Measurements from ENCODE around the gene STRADB.

STRADB gene

DNA sequence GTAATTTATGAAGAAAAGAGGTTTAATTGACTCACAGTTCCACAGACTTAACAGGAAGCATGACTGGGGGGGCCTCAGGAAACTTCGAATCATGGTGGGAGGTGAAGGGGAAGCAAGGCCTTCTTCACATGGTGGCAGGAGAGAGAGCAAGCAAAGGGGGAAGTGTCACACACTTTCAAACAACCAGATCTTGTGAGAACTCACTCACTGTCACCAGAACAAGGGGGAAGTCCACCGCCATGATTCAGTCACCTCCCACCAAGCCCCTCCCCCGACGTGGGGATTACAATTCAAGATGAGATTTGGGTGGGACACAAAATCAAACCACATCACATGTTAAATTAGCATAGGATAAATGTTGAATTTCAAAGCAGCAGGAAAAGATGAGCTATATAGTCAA lies 56.2 kb downstream of the STRADB start:
- H3K27me3 ChIP-seq (ENCODE audit: control insufficient read depth, insufficient read depth, low read length): no peaks in the 10 kb centered on the region
- H3K9ac ChIP-seq (ENCODE audit: low read depth, low read length): no peak overlapping the region
- H3K9me3 ChIP-seq (ENCODE audit: control insufficient read depth, insufficient read depth, low read length): peaks cover 6% of the 10 kb centered on the region
- H3K27ac ChIP-seq (ENCODE audit: low read depth, low read length): no peak overlapping the region
- H3K36me3 ChIP-seq (ENCODE audit: control insufficient read depth, insufficient read depth, low read length): no peaks in the 10 kb centered on the region
- no peak overlapping the region for H3K4me3 ChIP-seq (ENCODE audit: low read depth, low read length)
- no peaks in the 10 kb centered on the region for H3K4me1 ChIP-seq (ENCODE audit: control insufficient read depth, insufficient read depth, low read length)

- no peak overlapping the region for H3K4me3 ChIP-seq (ENCODE audit: low read depth, low read length)
- no peaks in the 10 kb centered on the region for H3K27me3 ChIP-seq (ENCODE audit: control insufficient read depth, insufficient read depth, low read length)
- no peaks in the 10 kb centered on the region for H3K36me3 ChIP-seq (ENCODE audit: control insufficient read depth, insufficient read depth, low read length)
- H3K27ac ChIP-seq (ENCODE audit: low read depth, low read length): no peak overlapping the region
- no peaks in the 10 kb centered on the region for H3K9me3 ChIP-seq (ENCODE audit: control insufficient read depth, insufficient read depth, low read length)
- H3K4me1 ChIP-seq (ENCODE audit: control insufficient read depth, insufficient read depth, low read length): no peaks in the 10 kb centered on the region
- no peak overlapping the region for H3K9ac ChIP-seq (ENCODE audit: low read depth, low read length)
Observed at GRCh38 chr2:201513271-201513670, 61.7 kb downstream of the STRADB start.

GRCh38 chr2:201515573-201516246 lies 64.2 kb downstream of the STRADB start:
- no peak overlapping the region for H3K27ac ChIP-seq (ENCODE audit: low read depth, low read length)
- H3K4me1 ChIP-seq (ENCODE audit: control insufficient read depth, insufficient read depth, low read length): no peaks in the 10 kb centered on the region
- H3K9me3 ChIP-seq (ENCODE audit: control insufficient read depth, insufficient read depth, low read length): no peaks in the 10 kb centered on the region
- H3K4me3 ChIP-seq (ENCODE audit: low read depth, low read length): no peak overlapping the region
- no peaks in the 10 kb centered on the region for H3K36me3 ChIP-seq (ENCODE audit: control insufficient read depth, insufficient read depth, low read length)
- no peaks in the 10 kb centered on the region for H3K27me3 ChIP-seq (ENCODE audit: control insufficient read depth, insufficient read depth, low read length)
- H3K9ac ChIP-seq (ENCODE audit: low read depth, low read length): no peak overlapping the region

DNA sequence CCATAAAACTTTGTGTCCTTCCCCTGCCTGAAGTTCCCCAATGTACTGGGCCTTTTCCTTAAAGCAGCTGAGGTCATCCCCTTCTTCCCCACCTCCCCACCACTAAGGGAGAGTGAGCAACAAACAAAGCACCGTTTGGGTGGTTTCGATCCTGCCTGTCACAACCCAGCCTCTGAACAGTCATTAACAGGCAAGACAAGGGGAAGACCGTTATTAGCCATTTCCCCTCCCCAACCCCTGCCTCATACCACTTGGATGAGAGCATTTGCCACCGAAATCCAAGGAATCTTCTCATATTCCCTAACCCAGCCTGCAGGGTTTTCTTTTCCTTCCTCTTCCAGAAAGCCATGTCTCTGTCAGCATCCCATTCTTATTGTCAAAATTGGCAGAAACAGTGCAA lies 65.6 kb downstream of the STRADB start:
- no peaks in the 10 kb centered on the region for H3K27me3 ChIP-seq (ENCODE audit: control insufficient read depth, insufficient read depth, low read length)
- H3K4me1 ChIP-seq (ENCODE audit: control insufficient read depth, insufficient read depth, low read length): no peaks in the 10 kb centered on the region
- no peaks in the 10 kb centered on the region for H3K9me3 ChIP-seq (ENCODE audit: control insufficient read depth, insufficient read depth, low read length)
- H3K36me3 ChIP-seq (ENCODE audit: control insufficient read depth, insufficient read depth, low read length): no peaks in the 10 kb centered on the region
- H3K27ac ChIP-seq (ENCODE audit: low read depth, low read length): no peak overlapping the region
- no peak overlapping the region for H3K9ac ChIP-seq (ENCODE audit: low read depth, low read length)
- H3K4me3 ChIP-seq (ENCODE audit: low read depth, low read length): no peak overlapping the region

- no peak overlapping the region for H3K4me3 ChIP-seq (ENCODE audit: low read depth, low read length)
- H3K9ac ChIP-seq (ENCODE audit: low read depth, low read length): no peak overlapping the region
- H3K9me3 ChIP-seq (ENCODE audit: control insufficient read depth, insufficient read depth, low read length): no peaks in the 10 kb centered on the region
- H3K27me3 ChIP-seq (ENCODE audit: control insufficient read depth, insufficient read depth, low read length): no peaks in the 10 kb centered on the region
- no peaks in the 10 kb centered on the region for H3K36me3 ChIP-seq (ENCODE audit: control insufficient read depth, insufficient read depth, low read length)
- H3K4me1 ChIP-seq (ENCODE audit: control insufficient read depth, insufficient read depth, low read length): no peaks in the 10 kb centered on the region
- no peak overlapping the region for H3K27ac ChIP-seq (ENCODE audit: low read depth, low read length)
Observed at GRCh38 chr2:201520201-201520600, 68.7 kb downstream of the STRADB start.

DNA sequence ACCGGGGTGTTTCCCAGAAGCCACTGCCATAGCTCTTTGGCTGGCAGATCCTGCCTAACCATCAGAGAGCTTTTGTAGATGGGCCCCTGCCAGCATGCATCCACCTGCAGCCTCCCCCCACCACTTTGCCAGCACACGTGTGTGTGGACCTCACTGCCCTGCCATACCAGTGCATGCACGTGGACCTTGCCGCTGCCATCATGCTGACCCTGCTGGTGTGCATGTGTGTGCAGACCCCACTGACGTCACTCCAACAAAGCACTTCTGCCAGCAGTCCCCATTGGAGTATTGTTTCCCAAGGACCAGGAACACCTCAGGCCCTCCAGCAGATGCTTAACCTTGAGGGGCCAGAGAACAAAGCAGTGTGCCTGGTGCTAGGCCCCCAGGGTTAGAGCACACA lies 71.4 kb downstream of the STRADB start:
- H3K27me3 ChIP-seq (ENCODE audit: control insufficient read depth, insufficient read depth, low read length): no peaks in the 10 kb centered on the region
- no peak overlapping the region for H3K9ac ChIP-seq (ENCODE audit: low read depth, low read length)
- H3K9me3 ChIP-seq (ENCODE audit: control insufficient read depth, insufficient read depth, low read length): no peaks in the 10 kb centered on the region
- H3K27ac ChIP-seq (ENCODE audit: low read depth, low read length): no peak overlapping the region
- H3K4me1 ChIP-seq (ENCODE audit: control insufficient read depth, insufficient read depth, low read length): no peaks in the 10 kb centered on the region
- H3K4me3 ChIP-seq (ENCODE audit: low read depth, low read length): no peak overlapping the region
- no peaks in the 10 kb centered on the region for H3K36me3 ChIP-seq (ENCODE audit: control insufficient read depth, insufficient read depth, low read length)

- H3K27me3 ChIP-seq (ENCODE audit: control insufficient read depth, insufficient read depth, low read length): no peaks in the 10 kb centered on the region
- H3K4me1 ChIP-seq (ENCODE audit: control insufficient read depth, insufficient read depth, low read length): no peaks in the 10 kb centered on the region
- H3K4me3 ChIP-seq (ENCODE audit: low read depth, low read length): no peak overlapping the region
- H3K27ac ChIP-seq (ENCODE audit: low read depth, low read length): no peak overlapping the region
- no peaks in the 10 kb centered on the region for H3K36me3 ChIP-seq (ENCODE audit: control insufficient read depth, insufficient read depth, low read length)
- H3K9me3 ChIP-seq (ENCODE audit: control insufficient read depth, insufficient read depth, low read length): no peaks in the 10 kb centered on the region
- no peak overlapping the region for H3K9ac ChIP-seq (ENCODE audit: low read depth, low read length)
Observed at GRCh38 chr2:201523506-201523905, 72.0 kb downstream of the STRADB start.

Data from HUES48 (cell line).